K562 (cell line): ENCODE data around the gene HNRNPU. TPM values are rescaled to one million over a fixed set of nuclear protein-coding genes. Genes with fewer than 3 reads are reported as not detected.

Experiments
- BCL6 ChIP-seq: fragments of 250-450 bp; sonication (Bioruptor Pico); IDR thresholded peaks from 2 replicates; pipeline ENCODE4 v1.4.0; 2020
- BMI1 ChIP-seq: fragments of 150-350 bp; IDR thresholded peaks from 2 replicates; pipeline ENCODE4 v1.6.1; 2014; ENCODE audit warnings: low read length
- BRD9 ChIP-seq: fragments of 450-650 bp; IDR thresholded peaks from 2 replicates; pipeline ENCODE4 v1.6.1; 2018; ENCODE audit warnings: low read depth; ENCODE audit not compliant: partially characterized antibody
- CBX8 ChIP-seq: fragments of 200-600 bp; sonication (generic); IDR thresholded peaks from 2 replicates; pipeline ENCODE4 v1.6.1; 2012; ENCODE audit warnings: borderline replicate concordance, mixed run types, low read depth, mild to moderate bottlenecking, moderate library complexity, mixed read lengths, low read length, control low read depth, inconsistent platforms; ENCODE audit not compliant: poor library complexity, severe bottlenecking; ENCODE audit errors: extremely low read depth
- ELF2 ChIP-seq: fragments of 250-450 bp; sonication (Bioruptor Pico); IDR thresholded peaks from 2 replicates; pipeline ENCODE4 v1.5.0; 2021; ENCODE audit warnings: mild to moderate bottlenecking
- ERF ChIP-seq: fragments of 450-650 bp; formaldehyde crosslinking; IDR thresholded peaks from 2 replicates; pipeline ENCODE4 v1.4.0; 2020; ENCODE audit warnings: mild to moderate bottlenecking, mixed read lengths
- GATAD2A ChIP-seq: fragments of 450-650 bp; IDR thresholded peaks from 2 replicates; pipeline ENCODE4 v1.6.1; 2017
- KHSRP ChIP-seq: fragments of 450-650 bp; IDR thresholded peaks from 2 replicates; pipeline ENCODE4 v1.6.1; 2017
- MECOM ChIP-seq: fragments of 250-450 bp; sonication (Bioruptor Pico); IDR thresholded peaks from 2 replicates; pipeline ENCODE4 v1.8.0; 2022; ENCODE audit warnings: inconsistent platforms
- NONO ChIP-seq, 2 experiments: fragments of 200-400 bp in 1 of 2; fragments of 450-650 bp in 1 of 2; formaldehyde crosslinking in 1 of 2; IDR thresholded peaks; 2 replicates each; pipeline ENCODE4 v1.6.1; 2017; ENCODE audit warnings: low read depth in 2 of 2, mild to moderate bottlenecking in 2 of 2, moderate library complexity in 2 of 2, low read length in 1 of 2
- NR2F6 ChIP-seq: fragments of 450-650 bp; formaldehyde crosslinking; IDR thresholded peaks from 2 replicates; pipeline ENCODE4 v1.4.0; 2020; ENCODE audit warnings: mild to moderate bottlenecking
- RBM39 ChIP-seq: fragments of 200-400 bp; formaldehyde crosslinking; optimal IDR thresholded peaks from 2 replicates; pipeline ENCODE3; 2018; ENCODE audit warnings: low read depth, low read length
- SUPT5H ChIP-seq: fragments of 450-650 bp; IDR thresholded peaks from 2 replicates; pipeline ENCODE4 v1.6.1; 2016
- THRAP3 ChIP-seq: fragments of 450-650 bp; IDR thresholded peaks from 2 replicates; pipeline ENCODE4 v1.6.1; 2016; ENCODE audit warnings: mild to moderate bottlenecking, inconsistent platforms, borderline replicate concordance
- ZNF76 ChIP-seq: fragments of 250-450 bp; sonication (Bioruptor Pico); IDR thresholded peaks from 2 replicates; pipeline ENCODE4 v1.4.0; 2020; ENCODE audit warnings: mild to moderate bottlenecking, moderate library complexity, borderline replicate concordance
- polyA plus RNA-seq, 8 experiments: library from polyadenylated mRNA; depleted of rRNA in 4 of 8; stranded (reverse) in 5 of 8; unstranded in 3 of 8; fragments of >200 nt; fragmentation: Nextera tagmentation in 2 of 8; fragmentation: Illumina TruSeq in 1 of 8; extraction: Ambion mirVana in 2 of 8; extraction: Trizol in 1 of 8; gene quantifications; 2 replicates each; pipeline versions ENCODE4 v1.2.1 to v1.2.3, GENCODE V29; 2011 to 2014; ENCODE audit warnings: inconsistent platforms in 1 of 8, missing spikeins in 1 of 8
- total RNA-seq, 7 experiments: library from RNA; depleted of rRNA in 6 of 7; stranded (reverse); fragments of >200 nt in 6 of 7; fragmentation: Illumina TruSeq in 2 of 7; extraction: Trizol in 2 of 7; gene quantifications; 2 replicates each; pipeline versions ENCODE4 v1.2.1 to v1.2.3, GENCODE V29; 2011 to 2021; ENCODE audit warnings: low replicate concordance in 1 of 7
- TF ChIP-seq, protein P1 (sequence below): fragments of 200-800 bp; sonication (Bioruptor generic); IDR thresholded peaks from 2 replicates; pipeline ENCODE4 v1.6.1; 2017; ENCODE audit warnings: missing genetic modification characterization, missing compliant biosample characterization
- TF ChIP-seq, protein P2 (sequence below): sonication (generic); formaldehyde crosslinking; IDR thresholded peaks from 2 replicates; pipeline ENCODE4 v1.8.1; 2023; ENCODE audit warnings: mild to moderate bottlenecking, missing genetic modification reagents
- TF ChIP-seq, protein P3 (sequence below): fragments of 250-450 bp; sonication (Bioruptor Pico); IDR thresholded peaks from 2 replicates; pipeline ENCODE4 v1.4.0; 2020; ENCODE audit warnings: mild to moderate bottlenecking
- TF ChIP-seq, protein P4 (sequence below): fragments of 250-450 bp; sonication (Bioruptor Pico); IDR thresholded peaks from 2 replicates; pipeline ENCODE4 v1.5.0; 2021
- TF ChIP-seq, protein P5 (sequence below): sonication (generic); formaldehyde crosslinking; IDR thresholded peaks from 2 replicates; pipeline ENCODE4 v1.8.1; 2023; ENCODE audit warnings: mild to moderate bottlenecking, missing genetic modification reagents

Gene HNRNPU
- total and polyA plus RNA-seq, 9 of the 15 experiments (the other 6 are each of a cell fraction or from before 2014, with no cell fraction given) = 159 to 777 (median 577) TPM

DNA sequence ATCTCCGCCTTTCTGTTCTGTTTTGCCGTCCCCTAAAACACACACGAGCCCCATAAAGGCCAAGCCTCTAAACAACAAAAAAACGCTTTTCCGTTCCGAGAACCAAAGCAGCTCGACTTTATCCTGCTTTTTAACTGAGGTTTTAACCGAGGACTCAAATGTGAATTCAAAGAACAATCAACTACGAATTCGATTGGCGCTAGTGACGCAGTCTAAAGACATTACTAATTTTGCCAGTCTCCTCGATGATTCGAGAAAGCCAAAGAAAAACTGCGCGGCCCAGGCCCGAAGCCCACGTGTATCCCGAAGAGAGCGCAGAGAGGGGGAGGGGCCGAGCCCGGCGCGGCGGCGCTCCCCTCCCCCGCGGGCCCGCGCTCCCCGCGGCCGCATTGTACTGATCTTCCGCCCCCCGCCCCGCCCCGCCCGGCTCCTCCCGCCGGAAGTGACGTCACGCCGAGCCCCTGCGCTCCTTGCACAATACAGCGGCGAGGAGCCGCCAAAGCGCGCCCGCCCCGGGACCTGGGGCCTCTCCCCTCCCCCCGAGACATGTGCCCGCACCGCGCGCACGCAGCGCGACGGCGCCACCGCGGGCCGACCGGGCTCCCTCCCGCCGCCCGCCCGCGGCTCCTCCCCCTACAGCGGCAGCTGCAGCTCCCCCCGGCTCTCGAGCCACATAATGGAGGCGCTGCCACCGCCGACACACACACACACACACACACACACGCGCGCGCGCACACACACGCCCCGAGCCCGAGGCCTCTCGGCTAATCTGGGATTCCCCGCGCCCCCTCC lies 1.4 kb downstream of the HNRNPU start (continued):
- TF ChIP-seq, protein P1, sequence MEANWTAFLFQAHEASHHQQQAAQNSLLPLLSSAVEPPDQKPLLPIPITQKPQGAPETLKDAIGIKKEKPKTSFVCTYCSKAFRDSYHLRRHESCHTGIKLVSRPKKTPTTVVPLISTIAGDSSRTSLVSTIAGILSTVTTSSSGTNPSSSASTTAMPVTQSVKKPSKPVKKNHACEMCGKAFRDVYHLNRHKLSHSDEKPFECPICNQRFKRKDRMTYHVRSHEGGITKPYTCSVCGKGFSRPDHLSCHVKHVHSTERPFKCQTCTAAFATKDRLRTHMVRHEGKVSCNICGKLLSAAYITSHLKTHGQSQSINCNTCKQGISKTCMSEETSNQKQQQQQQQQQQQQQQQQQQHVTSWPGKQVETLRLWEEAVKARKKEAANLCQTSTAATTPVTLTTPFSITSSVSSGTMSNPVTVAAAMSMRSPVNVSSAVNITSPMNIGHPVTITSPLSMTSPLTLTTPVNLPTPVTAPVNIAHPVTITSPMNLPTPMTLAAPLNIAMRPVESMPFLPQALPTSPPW = peak; percentile 99
- TF ChIP-seq BMI1 = no peak
- TF ChIP-seq, protein P2, sequence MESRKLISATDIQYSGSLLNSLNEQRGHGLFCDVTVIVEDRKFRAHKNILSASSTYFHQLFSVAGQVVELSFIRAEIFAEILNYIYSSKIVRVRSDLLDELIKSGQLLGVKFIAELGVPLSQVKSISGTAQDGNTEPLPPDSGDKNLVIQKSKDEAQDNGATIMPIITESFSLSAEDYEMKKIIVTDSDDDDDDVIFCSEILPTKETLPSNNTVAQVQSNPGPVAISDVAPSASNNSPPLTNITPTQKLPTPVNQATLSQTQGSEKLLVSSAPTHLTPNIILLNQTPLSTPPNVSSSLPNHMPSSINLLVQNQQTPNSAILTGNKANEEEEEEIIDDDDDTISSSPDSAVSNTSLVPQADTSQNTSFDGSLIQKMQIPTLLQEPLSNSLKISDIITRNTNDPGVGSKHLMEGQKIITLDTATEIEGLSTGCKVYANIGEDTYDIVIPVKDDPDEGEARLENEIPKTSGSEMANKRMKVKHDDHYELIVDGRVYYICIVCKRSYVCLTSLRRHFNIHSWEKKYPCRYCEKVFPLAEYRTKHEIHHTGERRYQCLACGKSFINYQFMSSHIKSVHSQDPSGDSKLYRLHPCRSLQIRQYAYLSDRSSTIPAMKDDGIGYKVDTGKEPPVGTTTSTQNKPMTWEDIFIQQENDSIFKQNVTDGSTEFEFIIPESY (CRISPR knock-in tag) = no peak
- TF ChIP-seq GATAD2A = no peak
- no peak for TF ChIP-seq THRAP3
- TF ChIP-seq NR2F6 = no peak
- TF ChIP-seq ELF2 (CRISPR knock-in tag) = no peak
- TF ChIP-seq, protein P3, sequence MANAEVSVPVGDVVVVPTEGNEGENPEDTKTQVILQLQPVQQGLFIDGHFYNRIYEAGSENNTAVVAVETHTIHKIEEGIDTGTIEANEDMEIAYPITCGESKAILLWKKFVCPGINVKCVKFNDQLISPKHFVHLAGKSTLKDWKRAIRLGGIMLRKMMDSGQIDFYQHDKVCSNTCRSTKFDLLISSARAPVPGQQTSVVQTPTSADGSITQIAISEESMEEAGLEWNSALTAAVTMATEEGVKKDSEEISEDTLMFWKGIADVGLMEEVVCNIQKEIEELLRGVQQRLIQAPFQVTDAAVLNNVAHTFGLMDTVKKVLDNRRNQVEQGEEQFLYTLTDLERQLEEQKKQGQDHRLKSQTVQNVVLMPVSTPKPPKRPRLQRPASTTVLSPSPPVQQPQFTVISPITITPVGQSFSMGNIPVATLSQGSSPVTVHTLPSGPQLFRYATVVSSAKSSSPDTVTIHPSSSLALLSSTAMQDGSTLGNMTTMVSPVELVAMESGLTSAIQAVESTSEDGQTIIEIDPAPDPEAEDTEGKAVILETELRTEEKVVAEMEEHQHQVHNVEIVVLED (CRISPR knock-in tag) = peak; percentile 89
- TF ChIP-seq ZNF76 (CRISPR knock-in tag) = no peak; the same call in 1 of the 2 replicates
- TF ChIP-seq RBM39 = no peak
- TF ChIP-seq BCL6 (CRISPR knock-in tag) = no peak
- no peak for TF ChIP-seq CBX8
- TF ChIP-seq KHSRP = no peak
- TF ChIP-seq ERF (CRISPR knock-in tag) = no peak; the same call in 1 of the 2 replicates
- TF ChIP-seq SUPT5H = peak; percentile 50
- TF ChIP-seq NONO (IDR thresholded peaks at IDR 0.05; ENCODE audit: low read depth in 2 of 2, low read length in 1 of 2) = peak in 1 of 2 experiments; percentile 75; a peak in 2 of 4 replicates
- no peak for TF ChIP-seq MECOM (CRISPR knock-in tag)
- TF ChIP-seq, protein P4, sequence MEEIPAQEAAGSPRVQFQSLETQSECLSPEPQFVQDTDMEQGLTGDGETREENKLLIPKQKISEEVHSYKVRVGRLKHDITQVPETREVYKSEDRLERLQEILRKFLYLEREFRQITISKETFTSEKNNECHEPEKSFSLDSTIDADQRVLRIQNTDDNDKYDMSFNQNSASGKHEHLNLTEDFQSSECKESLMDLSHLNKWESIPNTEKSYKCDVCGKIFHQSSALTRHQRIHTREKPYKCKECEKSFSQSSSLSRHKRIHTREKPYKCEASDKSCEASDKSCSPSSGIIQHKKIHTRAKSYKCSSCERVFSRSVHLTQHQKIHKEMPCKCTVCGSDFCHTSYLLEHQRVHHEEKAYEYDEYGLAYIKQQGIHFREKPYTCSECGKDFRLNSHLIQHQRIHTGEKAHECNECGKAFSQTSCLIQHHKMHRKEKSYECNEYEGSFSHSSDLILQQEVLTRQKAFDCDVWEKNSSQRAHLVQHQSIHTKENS (CRISPR knock-in tag) = no peak
- TF ChIP-seq, protein P5, sequence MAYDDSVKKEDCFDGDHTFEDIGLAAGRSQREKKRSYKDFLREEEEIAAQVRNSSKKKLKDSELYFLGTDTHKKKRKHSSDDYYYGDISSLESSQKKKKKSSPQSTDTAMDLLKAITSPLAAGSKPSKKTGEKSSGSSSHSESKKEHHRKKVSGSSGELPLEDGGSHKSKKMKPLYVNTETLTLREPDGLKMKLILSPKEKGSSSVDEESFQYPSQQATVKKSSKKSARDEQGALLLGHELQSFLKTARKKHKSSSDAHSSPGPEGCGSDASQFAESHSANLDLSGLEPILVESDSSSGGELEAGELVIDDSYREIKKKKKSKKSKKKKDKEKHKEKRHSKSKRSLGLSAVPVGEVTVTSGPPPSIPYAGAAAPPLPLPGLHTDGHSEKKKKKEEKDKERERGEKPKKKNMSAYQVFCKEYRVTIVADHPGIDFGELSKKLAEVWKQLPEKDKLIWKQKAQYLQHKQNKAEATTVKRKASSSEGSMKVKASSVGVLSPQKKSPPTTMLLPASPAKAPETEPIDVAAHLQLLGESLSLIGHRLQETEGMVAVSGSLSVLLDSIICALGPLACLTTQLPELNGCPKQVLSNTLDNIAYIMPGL (CRISPR knock-in tag) = no peak; the same call in 1 of the 2 replicates
- TF ChIP-seq BRD9 = no peak
